B cell (primary cell): Measurements from ENCODE around the gene PTPN14. TPM values are rescaled to one million over a fixed set of nuclear protein-coding genes. Genes with fewer than 3 reads are reported as not detected.

Experiments used
- ATAC-seq: fragments of 200-7000 bp; cut with Tn5 transposase; one replicate; pipeline ENCODE4 v1.10.0; 2021; ENCODE audit warnings: low read depth, mild to moderate bottlenecking, moderate number of reproducible peaks, moderate library complexity
- CTCF ChIA-PET: fragments of 350-600 bp; sonication (Branson Sonifier 250); formaldehyde crosslinking; loops from one replicate; lab custom pipeline; 2021; ENCODE audit warnings: antibody characterized with exemption, inconsistent platforms; lab: Charles Lee
- POLR2A ChIA-PET: fragments of 350-600 bp; sonication (Branson Sonifier 250); formaldehyde crosslinking; loops from one replicate; lab custom pipeline; 2021; ENCODE audit warnings: antibody characterized with exemption; lab: Charles Lee
- DNase-seq: peaks from one replicate; pipeline ENCODE4 v3.0.0; 2013
- H2AFZ ChIP-seq: 2 replicates; pipeline ENCODE4 v1.6.1; 2012; ENCODE audit warnings: mild to moderate bottlenecking, low read depth, low read length; ENCODE audit not compliant: insufficient read depth, poor library complexity, severe bottlenecking
- H3K27ac ChIP-seq, 2 donors: 1 replicate in 1 of 2; 2 replicates in 1 of 2; pipeline ENCODE4 v1.5.1; 2012 to 2013; ENCODE audit warnings: low read length in 2 of 2, mild to moderate bottlenecking in 2 of 2, moderate library complexity in 1 of 2
- H3K27me3 ChIP-seq, 4 experiments: fragments of 200-600 bp in 1 of 4; sonication (generic) in 1 of 4; replicated peaks in 1 of 4; 1 replicate in 2 of 4; 2 replicates in 2 of 4; pipeline versions ENCODE4 v1.6.1 to v1.7.0; 2013 to 2016; ENCODE audit warnings: low read length in 3 of 4, mild to moderate bottlenecking in 2 of 4, mixed read lengths in 1 of 4, moderate library complexity in 1 of 4; ENCODE audit not compliant: insufficient read depth in 4 of 4, control insufficient read depth in 3 of 4; ENCODE audit errors: control extremely low read depth in 1 of 4
- H3K36me3 ChIP-seq, 2 experiments: replicated peaks in 1 of 2; 1 replicate in 1 of 2; 2 replicates in 1 of 2; pipeline versions ENCODE4 v1.6.1 to v1.7.1; 2013; ENCODE audit warnings: low read length in 1 of 2; ENCODE audit not compliant: insufficient read depth in 2 of 2, control insufficient read depth in 1 of 2; ENCODE audit errors: control extremely low read depth in 1 of 2, extremely low read depth in 1 of 2
- H3K4me1 ChIP-seq, 2 donors: fragments of 200-600 bp in 1 of 2; sonication (generic) in 1 of 2; 1 replicate in 1 of 2; 2 replicates in 1 of 2; pipeline versions ENCODE4 v1.5.1 to v1.6.1; 2013 to 2017; ENCODE audit warnings: low read length in 2 of 2; ENCODE audit not compliant: control insufficient read depth in 2 of 2, insufficient read depth in 2 of 2
- H3K4me2 ChIP-seq: replicated peaks from 2 replicates; pipeline ENCODE3; 2012; ENCODE audit warnings: mild to moderate bottlenecking, low read depth, low read length; ENCODE audit not compliant: poor library complexity, severe bottlenecking
- H3K4me3 ChIP-seq, 5 experiments: fragments of 200-600 bp in 1 of 5; sonication (generic) in 1 of 5; 1 replicate in 3 of 5; 2 replicates in 2 of 5; pipeline versions ENCODE4 v1.5.1 to v1.7.0; 2011 to 2016; ENCODE audit warnings: low read length in 4 of 5, mild to moderate bottlenecking in 4 of 5, low read depth in 2 of 5, control low read depth in 1 of 5, moderate library complexity in 1 of 5; ENCODE audit not compliant: insufficient read depth in 1 of 5; ENCODE audit errors: control extremely low read depth in 1 of 5, extremely low read depth in 1 of 5
- H3K79me2 ChIP-seq: fragments of 200-600 bp; sonication (generic); one replicate; pipeline ENCODE4 v1.6.0; 2016; ENCODE audit warnings: low read length; ENCODE audit not compliant: control insufficient read depth, insufficient read depth
- H3K9ac ChIP-seq: fragments of 200-600 bp; sonication (generic); 2 replicates; pipeline ENCODE4 v1.6.1; 2017; ENCODE audit warnings: mild to moderate bottlenecking, low read length, moderate library complexity
- H3K9me3 ChIP-seq, 3 donors: one replicate each; pipeline versions ENCODE4 v1.6.1 to v1.7.1; 2013; ENCODE audit warnings: low read length in 2 of 3; ENCODE audit not compliant: control insufficient read depth in 2 of 3, insufficient read depth in 1 of 3; ENCODE audit errors: control extremely low read depth in 1 of 3
- H4K20me1 ChIP-seq: 2 replicates; pipeline ENCODE4 v1.6.0; 2012; ENCODE audit warnings: mild to moderate bottlenecking, low read length; ENCODE audit not compliant: insufficient read depth, control insufficient read depth, poor library complexity, severe bottlenecking
- H3K27ac Mint-ChIP-seq: one replicate; pipeline ENCODE4 v1.8.0; 2021; ENCODE audit warnings: mixed read lengths
- H3K27me3 Mint-ChIP-seq: one replicate; pipeline ENCODE4 v1.8.0; 2021; ENCODE audit warnings: mixed read lengths
- H3K4me1 Mint-ChIP-seq: one replicate; pipeline ENCODE4 v1.8.0; 2021; ENCODE audit warnings: mixed read lengths
- H3K4me3 Mint-ChIP-seq: one replicate; pipeline ENCODE4 v1.8.0; 2021; ENCODE audit warnings: mixed read lengths
- H3K9me3 Mint-ChIP-seq: one replicate; pipeline ENCODE4 v1.8.0; 2022; ENCODE audit warnings: mixed read lengths; ENCODE audit not compliant: insufficient read depth
- CTCF ChIP-seq: fragments of 200-600 bp; IDR thresholded peaks from one replicate; pipeline ENCODE4 v1.8.0; 2022; ENCODE audit warnings: antibody characterized with exemption, mild to moderate bottlenecking
- EZH2 ChIP-seq: IDR thresholded peaks from 2 replicates; pipeline ENCODE4 v1.6.1; 2012; ENCODE audit warnings: borderline replicate concordance, low read depth, mild to moderate bottlenecking, moderate library complexity, low read length; ENCODE audit not compliant: insufficient read depth, poor library complexity, severe bottlenecking
- WGBS: methylation state at CpG from one replicate; pipeline ENCODE4 v1.1.5; 2013; ENCODE audit warnings: missing lambda C conversion rate; ENCODE audit not compliant: insufficient coverage; 5-methylcytosine and 5-hydroxymethylcytosine counted together
- intact Hi-C: fragments of 100-400 bp; cut with micrococcal nuclease; formaldehyde crosslinking; loops from one replicate; pipeline ENCODE4 v1.10.0; 2022
- polyA plus RNA-seq: library from polyadenylated mRNA; depleted of rRNA; stranded (reverse); fragments of >200 nt; gene quantifications from 2 replicates; pipeline ENCODE4 v1.2.3, GENCODE V29; 2012
- total RNA-seq, 2 donors: library from RNA; stranded (reverse); fragments of 120-200 nt in 1 of 2; gene quantifications; 1 replicate in 1 of 2; 2 replicates in 1 of 2; pipeline versions ENCODE4 v1.2.3 to v1.2.4, GENCODE V29; 2013 to 2022

The PTPN14 gene
- total and polyA plus RNA-seq, 2 donors (not counting 1 experiment from before 2014, with no cell fraction given), result under 0.01 TPM; not detected in 1

GRCh38 chr1:214404154-214404553, 147.2 kb downstream of the PTPN14 start:
- DNase-seq (no peak), ATAC-seq (no peak)
- no peak overlapping the region for H3K27ac ChIP-seq
- no peak overlapping the region for H3K4me3 ChIP-seq
- H3K79me2 ChIP-seq, result no peaks in the 10 kb centered on the region
- Mint-ChIP-seq H3K9me3 (no peaks in the 10 kb centered on the region), H3K27me3 (peaks cover 9% of the 10 kb centered on the region), H3K4me1 (no peaks in the 10 kb centered on the region), H3K4me3 (no peak overlapping the region), H3K27ac (no peak overlapping the region)
- H3K36me3 ChIP-seq, result no peaks in the 10 kb centered on the region
- no peaks in the 10 kb centered on the region for H3K27me3 ChIP-seq
- no peak overlapping the region for H2AFZ ChIP-seq
- H4K20me1 ChIP-seq, result no peaks in the 10 kb centered on the region
- no peak for TF ChIP-seq CTCF
- TF ChIP-seq EZH2, result no peak
- H3K9me3 ChIP-seq, result no peaks in the 10 kb centered on the region
- CTCF ChIA-PET, result no interaction called here
- H3K4me1 ChIP-seq, result no peaks in the 10 kb centered on the region
- intact Hi-C loops, result no loop called here
- no peak overlapping the region for H3K4me2 ChIP-seq
- POLR2A ChIA-PET, result no interaction called here
- WGBS, result no CpG with 5 or more reads among the region's 4 CpGs
- no peak overlapping the region for H3K9ac ChIP-seq

GRCh38 chr1:214403431-214403830, 148.0 kb downstream of the PTPN14 start:
- Histone ChIP-seq H3K27me3 (no peaks in the 10 kb centered on the region), H3K79me2 (no peaks in the 10 kb centered on the region), H3K9ac (no peak overlapping the region), H2AFZ (no peak overlapping the region), H3K4me1 (no peaks in the 10 kb centered on the region), H3K36me3 (no peaks in the 10 kb centered on the region), H3K4me2 (no peak overlapping the region), H3K9me3 (no peaks in the 10 kb centered on the region), H4K20me1 (no peaks in the 10 kb centered on the region), H3K4me3 (no peak overlapping the region), H3K27ac (no peak overlapping the region)
- ChIA-PET CTCF (no interaction called here), POLR2A (no interaction called here)
- no peaks in the 10 kb centered on the region for H3K9me3 Mint-ChIP-seq
- 46% methylated on average over 4 of the region's 5 CpGs for WGBS
- DNase-seq (no peak), ATAC-seq (no peak)
- TF ChIP-seq CTCF (no peak), EZH2 (no peak)
- H3K27ac Mint-ChIP-seq, result no peak overlapping the region
- no peak overlapping the region for H3K4me3 Mint-ChIP-seq
- no peaks in the 10 kb centered on the region for H3K4me1 Mint-ChIP-seq
- H3K27me3 Mint-ChIP-seq, result peaks cover 9% of the 10 kb centered on the region
- intact Hi-C loops, result no loop called here
